LNCaP clone FGC (cell line): ENCODE measurements around the gene MFNG.

Experiments used
- DNase-seq: peaks from one replicate; pipeline ENCODE4 v3.0.0-alpha.2; 2011; ENCODE audit warnings: low read depth
- H3K4me3 ChIP-seq: 2 replicates; pipeline ENCODE4 v1.5.1; 2011; ENCODE audit warnings: mild to moderate bottlenecking, low read depth, low read length, control low read depth
- TF ChIP-seq, protein P1 (sequence below): IDR thresholded peaks from 2 replicates; pipeline ENCODE4 v1.5.1; 2012; ENCODE audit warnings: mild to moderate bottlenecking; ENCODE audit not compliant: control insufficient read depth, insufficient read depth; ENCODE audit errors: extremely low read depth

MFNG gene

DNA sequence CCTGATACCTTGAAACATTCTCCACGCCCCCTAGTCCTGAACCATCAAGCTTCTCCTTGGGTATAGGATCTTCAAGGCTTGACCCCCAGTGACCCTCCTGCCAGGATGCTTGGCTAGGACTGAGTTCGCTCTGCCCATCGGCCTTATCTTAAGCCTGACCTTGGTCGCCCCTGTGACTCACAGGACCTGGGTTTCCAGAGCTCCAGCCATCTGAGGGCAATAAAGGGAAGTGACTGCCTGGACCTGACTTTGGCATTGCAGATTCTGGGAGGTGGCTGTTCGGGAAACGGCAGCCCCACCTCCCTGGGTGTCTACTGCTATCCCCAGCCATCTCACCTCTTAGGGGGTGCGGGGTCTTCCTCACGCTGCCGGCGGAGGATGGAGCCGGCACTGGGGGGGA is 17.7 kb upstream of the MFNG start:
- no peak for DNase-seq
- no peak overlapping the region for H3K4me3 ChIP-seq
- TF ChIP-seq, protein P1, sequence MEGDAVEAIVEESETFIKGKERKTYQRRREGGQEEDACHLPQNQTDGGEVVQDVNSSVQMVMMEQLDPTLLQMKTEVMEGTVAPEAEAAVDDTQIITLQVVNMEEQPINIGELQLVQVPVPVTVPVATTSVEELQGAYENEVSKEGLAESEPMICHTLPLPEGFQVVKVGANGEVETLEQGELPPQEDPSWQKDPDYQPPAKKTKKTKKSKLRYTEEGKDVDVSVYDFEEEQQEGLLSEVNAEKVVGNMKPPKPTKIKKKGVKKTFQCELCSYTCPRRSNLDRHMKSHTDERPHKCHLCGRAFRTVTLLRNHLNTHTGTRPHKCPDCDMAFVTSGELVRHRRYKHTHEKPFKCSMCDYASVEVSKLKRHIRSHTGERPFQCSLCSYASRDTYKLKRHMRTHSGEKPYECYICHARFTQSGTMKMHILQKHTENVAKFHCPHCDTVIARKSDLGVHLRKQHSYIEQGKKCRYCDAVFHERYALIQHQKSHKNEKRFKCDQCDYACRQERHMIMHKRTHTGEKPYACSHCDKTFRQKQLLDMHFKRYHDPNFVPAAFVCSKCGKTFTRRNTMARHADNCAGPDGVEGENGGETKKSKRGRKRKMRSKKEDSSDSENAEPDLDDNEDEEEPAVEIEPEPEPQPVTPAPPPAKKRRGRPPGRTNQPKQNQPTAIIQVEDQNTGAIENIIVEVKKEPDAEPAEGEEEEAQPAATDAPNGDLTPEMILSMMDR = no peak

DNA sequence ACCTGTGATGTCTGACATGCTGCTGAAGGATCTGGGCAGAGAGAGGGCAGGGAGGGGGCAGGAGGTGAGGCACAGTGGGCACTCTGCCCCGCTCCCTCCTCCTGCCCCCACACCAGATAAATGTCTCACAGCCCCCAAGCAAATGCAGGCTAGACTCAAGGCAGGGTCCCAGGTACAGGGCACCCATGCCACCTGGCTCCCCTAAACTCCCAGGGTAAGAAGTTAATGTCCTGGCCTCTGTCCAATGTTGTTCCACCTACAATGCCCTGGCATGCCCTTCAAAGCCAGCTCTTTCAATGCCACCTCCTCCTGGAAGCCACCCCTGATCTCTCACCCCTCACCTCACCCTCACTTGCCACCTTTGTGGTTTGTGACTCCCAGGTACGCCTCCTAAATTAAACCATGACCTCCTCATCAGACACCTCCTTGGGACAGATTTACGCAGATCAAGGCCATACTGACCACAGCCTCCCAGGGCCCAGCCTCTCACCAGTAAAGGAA is 17.0 kb upstream of the MFNG start:
- H3K4me3 ChIP-seq = no peak overlapping the region
- TF ChIP-seq, protein P1 = no peak
- no peak for DNase-seq

DNA sequence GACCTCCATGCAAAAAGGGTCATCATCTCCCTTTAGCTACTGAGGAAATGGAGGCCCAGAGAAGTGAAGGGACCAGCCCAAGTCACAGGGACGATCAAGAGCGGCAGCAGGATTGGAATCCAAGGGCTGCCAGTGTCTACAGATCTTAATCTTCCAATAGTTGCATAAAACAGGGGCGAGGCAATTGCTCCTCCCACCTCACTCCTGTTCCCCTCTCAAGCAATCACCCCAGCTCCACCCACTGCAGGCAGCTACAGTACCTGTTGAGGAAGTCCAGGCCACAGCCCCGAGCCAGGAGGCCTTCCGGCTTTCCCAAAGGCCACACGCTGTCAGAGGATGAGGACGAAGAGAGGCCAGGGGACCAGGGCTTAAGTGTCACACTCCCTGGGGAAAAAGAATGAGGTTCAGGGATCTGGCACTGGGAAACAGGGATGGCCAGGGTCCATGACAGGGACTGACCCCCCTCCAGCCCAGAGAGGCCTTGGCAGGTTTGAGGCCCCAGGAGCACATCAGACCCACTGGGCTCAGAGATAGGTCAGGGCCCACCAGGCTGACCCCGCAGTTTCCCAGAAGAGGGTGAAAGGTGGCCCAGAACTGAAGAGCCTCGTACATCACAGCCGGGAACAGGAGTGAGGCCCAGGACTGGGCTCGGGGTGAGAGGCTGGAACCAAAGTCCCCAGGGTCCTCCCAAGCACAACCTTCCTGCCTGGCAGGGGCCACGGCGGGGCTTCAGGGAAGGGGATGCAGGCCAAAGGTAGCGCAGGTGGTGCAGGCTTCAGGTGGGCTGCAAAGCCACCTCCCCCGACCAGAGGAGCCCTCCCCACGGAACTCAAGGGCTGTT is 16.4 kb upstream of the MFNG start:
- TF ChIP-seq, protein P1 = no peak
- H3K4me3 ChIP-seq = no peak overlapping the region
- DNase-seq = peak; percentile 38

DNA sequence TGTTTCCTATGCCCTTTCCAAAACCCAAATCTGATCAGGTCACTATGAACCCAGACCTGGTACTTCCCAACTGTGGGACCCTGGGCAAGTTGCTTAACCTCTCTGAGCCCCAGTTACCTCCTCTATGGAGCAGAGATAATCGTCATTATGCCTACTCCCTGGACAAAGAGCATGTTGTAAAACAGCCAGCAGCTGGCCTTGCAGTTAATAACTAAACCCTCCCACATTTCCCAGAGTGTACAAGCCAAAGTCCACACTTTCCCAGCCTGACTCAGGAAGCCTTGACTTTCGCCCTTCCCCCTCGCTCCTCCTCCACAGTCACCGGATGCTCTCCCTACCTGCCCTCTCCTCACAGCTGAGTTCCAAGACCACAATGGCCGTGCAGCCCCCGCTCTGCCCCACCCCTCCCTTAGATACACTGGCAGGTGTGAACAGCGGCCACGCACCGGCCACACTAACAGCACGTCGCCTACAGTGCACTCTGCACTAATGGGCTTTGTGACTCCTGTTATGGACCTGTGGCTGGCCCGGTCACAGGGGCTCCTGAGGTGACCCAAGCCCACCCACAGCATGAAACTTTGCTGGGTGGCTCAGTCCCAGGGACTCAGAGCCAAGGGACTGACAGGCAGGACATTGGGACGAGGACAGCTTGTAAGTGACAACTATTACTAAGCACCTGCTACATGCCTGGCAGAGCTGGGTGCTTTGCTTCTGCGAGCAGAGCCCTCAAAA is 15.6 kb upstream of the MFNG start:
- DNase-seq = peak; percentile 90
- TF ChIP-seq, protein P1 = no peak
- no peak overlapping the region for H3K4me3 ChIP-seq

DNA sequence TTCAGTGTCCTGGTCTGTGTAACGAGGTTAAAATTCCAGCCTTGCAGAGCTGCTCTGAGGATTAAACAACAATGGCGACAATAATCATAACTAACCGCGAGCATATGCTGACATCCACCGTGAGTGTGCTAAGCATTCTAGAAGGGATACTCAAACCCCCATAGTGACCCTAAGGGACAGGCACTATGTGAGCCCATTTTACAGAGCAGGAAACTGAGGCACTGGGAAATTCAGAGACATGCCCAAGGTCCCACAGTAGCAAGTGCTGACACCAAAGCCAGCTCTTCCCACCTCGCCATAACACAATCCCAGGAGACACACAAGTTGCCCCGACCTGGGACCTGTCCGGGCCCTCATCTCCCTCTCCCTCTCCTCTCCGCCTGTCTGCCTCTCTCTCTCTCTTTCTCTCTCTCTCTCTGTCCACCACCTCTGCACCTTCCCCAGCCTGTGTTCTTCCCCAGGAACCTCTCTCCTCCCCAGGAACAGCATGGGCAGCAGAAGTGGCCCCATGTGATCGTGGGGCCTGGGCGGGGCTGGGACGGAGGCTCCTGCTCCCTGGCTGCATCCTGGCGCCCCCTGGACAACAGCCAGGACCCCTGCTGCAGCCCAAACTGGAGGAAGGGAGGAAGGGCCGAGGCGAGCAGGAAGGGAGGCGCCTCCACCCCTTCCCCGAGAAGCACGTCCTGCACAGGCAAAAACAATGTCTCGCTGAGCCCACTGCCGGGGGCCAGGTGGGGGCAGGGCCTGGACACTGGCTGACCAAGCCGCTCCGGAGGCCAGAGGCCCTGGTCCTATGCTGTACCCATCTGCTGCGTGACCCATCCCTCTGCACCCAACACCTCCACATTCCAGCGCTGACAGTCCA is 14.8 kb upstream of the MFNG start:
- TF ChIP-seq, protein P1 = no peak
- no peak overlapping the region for H3K4me3 ChIP-seq
- no peak for DNase-seq

DNA sequence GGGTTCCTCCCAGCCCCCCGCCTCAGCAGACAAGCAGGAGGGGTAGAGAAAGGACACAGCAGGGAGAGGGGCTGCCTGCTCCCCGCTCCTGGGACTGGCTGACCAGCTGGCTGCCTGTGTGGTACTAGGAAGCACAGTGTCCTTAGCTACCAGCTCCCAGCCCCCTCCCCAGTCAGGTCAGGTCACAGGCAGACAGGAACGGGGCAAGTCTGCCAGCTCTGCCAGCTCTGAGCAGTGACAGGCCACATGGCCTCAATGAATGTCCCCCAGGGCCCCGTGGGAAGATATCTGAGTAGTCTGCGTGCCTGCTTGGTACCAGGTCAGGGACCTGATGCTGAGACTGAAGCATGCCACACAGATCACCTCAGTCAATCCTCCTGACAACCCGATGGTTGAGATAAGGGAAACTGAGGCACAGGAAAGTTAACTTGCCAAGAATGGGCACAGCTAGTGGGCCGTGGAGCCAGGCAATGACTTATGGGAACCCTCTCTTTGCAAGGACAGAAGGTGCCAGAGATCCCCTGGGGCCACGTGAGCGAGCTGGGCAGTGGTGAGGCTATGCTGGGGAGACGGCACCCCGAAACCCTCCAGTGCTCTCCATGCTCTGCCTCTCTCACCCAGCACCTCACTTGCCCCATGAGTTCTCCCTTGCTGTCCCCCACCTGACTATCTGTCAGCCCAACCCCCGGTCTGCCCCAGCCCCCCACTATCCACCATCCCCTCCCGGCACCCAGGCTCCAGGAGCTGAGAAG is 13.8 kb upstream of the MFNG start:
- no peak for DNase-seq
- no peak overlapping the region for H3K4me3 ChIP-seq
- TF ChIP-seq, protein P1 = no peak
